PC-9 (cell line): ENCODE results near the gene PNPLA7.

ENCODE experiments used
- EZH2 ChIP-seq: fragments of 200-600 bp; sonication (generic); IDR thresholded peaks from 2 replicates; pipeline ENCODE4 v1.8.0; 2017; ENCODE audit warnings: antibody characterized with exemption, low read depth
- TF ChIP-seq, protein P1 (sequence below): fragments of 200-600 bp; sonication (generic); conservative IDR thresholded peaks from 2 replicates; pipeline ENCODE4 v1.6.1; 2017; ENCODE audit warnings: mixed run types, antibody characterized with exemption, mild to moderate bottlenecking, moderate library complexity

DNA sequence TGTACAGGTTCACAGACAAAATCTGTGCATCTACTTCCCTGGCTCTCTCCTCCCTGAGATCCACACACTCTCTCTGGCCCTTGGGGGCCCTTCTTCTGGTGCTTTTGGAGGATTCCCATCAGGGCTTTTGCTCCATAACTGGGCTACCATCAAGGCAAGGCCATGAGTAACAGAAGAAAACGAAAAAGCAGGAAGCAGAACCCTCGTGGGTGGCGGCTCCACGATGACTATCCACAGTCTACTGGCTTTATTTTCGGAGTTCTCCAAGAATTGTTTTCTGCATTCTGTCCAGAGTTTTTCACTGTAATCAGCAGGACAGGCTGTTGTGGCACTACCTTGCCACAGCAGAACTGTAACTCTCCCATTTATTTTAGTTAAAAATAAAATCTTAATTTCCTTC, 19.9 kb downstream of the PNPLA7 start:
- TF ChIP-seq, protein P1, sequence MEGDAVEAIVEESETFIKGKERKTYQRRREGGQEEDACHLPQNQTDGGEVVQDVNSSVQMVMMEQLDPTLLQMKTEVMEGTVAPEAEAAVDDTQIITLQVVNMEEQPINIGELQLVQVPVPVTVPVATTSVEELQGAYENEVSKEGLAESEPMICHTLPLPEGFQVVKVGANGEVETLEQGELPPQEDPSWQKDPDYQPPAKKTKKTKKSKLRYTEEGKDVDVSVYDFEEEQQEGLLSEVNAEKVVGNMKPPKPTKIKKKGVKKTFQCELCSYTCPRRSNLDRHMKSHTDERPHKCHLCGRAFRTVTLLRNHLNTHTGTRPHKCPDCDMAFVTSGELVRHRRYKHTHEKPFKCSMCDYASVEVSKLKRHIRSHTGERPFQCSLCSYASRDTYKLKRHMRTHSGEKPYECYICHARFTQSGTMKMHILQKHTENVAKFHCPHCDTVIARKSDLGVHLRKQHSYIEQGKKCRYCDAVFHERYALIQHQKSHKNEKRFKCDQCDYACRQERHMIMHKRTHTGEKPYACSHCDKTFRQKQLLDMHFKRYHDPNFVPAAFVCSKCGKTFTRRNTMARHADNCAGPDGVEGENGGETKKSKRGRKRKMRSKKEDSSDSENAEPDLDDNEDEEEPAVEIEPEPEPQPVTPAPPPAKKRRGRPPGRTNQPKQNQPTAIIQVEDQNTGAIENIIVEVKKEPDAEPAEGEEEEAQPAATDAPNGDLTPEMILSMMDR: no peak
- TF ChIP-seq EZH2: no peak
